ENCODE results near the gene TMPRSS9.

The TMPRSS9 gene

DNA sequence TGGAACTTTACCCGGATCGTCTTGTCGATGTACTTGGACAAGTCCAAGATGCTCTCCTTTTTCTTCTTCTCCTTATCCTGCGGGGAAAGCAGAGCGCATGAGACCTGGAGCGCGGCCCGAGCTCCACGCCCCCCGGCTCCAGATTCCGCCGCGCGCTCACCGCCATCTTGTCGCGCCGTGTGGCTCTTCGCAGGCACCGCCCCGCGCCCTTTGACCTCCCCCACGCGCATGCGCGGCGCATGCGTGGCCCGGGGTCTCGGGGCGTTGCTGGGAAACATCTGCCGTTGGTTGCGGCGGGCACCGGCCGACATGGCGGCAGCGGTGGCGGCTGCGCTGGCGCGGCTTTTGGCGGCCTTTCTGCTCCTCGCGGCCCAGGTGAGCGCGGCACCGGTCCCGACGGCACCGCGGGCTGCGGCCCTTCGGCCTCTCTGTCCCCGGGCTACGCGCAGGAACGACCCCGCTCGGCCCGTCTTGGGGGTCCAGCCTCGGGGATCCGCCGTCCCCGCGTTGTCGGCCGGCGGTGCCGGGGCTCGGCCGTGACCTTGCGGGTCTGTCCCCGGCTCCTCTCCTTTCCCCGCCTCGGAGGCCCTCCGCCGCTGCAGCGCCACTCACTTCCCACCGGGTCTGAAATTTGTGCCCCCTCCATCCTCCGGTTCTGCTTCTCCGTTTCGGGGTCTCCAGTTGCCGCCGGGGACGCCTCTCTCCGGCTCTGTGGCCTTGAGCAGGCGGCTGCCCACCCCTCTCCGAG, 31.5 kb upstream of the TMPRSS9 start, which contains the start of the genes LSM7 and SPPL2B:
Gene LSM7 (minus strand): TSS at position 186 of the 748 bp plus-strand sequence. CDS start 20 bp downstream, at position 166.
Gene SPPL2B (plus strand): TSS at position 284 of the 748 bp plus-strand sequence. CDS start 26 bp downstream, at position 310.
- in situ Hi-C loops (cut with MboI; ENCODE audit: low pct_unique_long_range_greater_than_20kb, low sequenced_read_pairs): no loop called here
- peak; percentile 89 for DNase-seq

DNA sequence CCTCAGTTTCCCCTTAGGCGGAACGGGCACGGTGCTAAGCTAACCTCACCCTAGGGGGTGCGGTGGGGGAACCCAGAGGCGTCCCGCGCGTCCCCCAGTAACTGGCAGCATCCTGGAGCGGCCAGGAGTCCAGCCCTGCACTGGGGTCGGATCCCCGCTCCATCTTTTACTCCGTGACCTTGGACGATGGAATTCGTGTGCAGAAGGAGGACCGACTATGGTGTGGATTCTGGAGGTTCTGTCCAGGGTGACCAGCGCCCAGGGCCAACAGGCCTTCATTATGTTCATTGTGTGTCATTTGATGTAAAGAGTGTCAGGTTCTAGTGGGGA, 31.0 kb upstream of the TMPRSS9 start:
- in situ Hi-C loops (cut with MboI; ENCODE audit: low pct_unique_long_range_greater_than_20kb, low sequenced_read_pairs): no loop called here
- DNase-seq: no peak

- in situ Hi-C loops (cut with MboI; ENCODE audit: low pct_unique_long_range_greater_than_20kb, low sequenced_read_pairs): no loop called here
- DNase-seq: no peak
Measured at GRCh38 chr19:2329501-2329916, 30.6 kb upstream of the TMPRSS9 start.

DNA sequence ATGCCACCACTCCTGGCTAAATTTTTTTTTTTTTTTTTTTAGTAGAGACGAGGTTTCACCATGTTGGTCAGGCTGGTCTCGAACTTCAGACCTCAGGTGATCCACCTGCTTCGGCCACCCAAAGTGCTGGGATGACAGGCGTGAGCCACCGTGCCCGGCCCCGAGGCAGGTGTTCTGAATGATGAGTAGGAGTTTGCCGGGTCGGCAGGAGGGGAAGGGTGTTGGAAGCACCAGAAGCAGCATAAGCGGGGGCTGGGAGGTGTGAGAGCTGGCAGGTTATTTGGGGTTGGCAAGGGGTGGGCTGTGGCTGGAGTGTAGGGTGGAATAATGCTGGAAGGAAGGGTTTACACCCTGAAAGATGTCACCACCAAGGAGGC, 29.8 kb upstream of the TMPRSS9 start:
- DNase-seq: no peak
- in situ Hi-C loops (cut with MboI; ENCODE audit: low pct_unique_long_range_greater_than_20kb, low sequenced_read_pairs): no loop called here

- DNase-seq: no peak
- in situ Hi-C loops (cut with MboI; ENCODE audit: low pct_unique_long_range_greater_than_20kb, low sequenced_read_pairs): no loop called here
Measured at GRCh38 chr19:2330632-2331284, 29.3 kb upstream of the TMPRSS9 start.

GRCh38 chr19:2331601-2332246, 28.3 kb upstream of the TMPRSS9 start:
- no peak for DNase-seq
- in situ Hi-C loops (cut with MboI; ENCODE audit: low pct_unique_long_range_greater_than_20kb, low sequenced_read_pairs): no loop called here

DNA sequence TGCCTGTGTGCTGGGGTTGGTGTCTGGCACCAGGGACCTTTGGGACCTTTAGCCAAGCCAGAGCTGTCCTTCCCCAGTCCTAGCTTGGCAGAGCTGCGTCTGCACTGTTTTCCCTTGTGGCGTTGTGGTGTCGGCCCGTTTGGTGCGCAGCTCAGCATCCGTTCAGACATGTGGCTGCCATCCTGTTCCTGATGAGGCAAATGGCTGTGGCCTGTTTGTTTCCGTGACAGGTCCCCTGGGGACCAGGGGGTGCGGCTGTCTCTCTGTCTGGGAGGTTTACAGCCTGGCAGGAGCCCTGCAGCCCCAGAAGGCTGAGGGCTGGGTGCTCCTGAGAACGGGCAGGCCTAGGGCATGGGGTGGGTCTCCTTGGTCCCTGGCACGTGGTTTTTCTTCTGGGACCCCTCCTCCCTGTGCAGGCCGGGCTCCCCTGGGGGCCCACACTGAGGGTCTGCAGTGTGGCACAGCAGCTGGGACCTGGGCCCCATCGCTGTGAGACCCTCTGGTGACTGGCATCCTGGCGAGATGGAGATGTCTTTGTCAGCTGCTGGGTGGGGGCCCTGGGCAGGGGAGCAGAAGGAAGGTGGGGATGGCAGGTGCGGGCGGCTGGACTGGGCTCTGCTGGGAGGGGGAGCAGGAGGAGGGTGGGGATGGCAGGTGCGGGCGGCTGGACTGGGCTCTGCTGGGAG, 27.6 kb upstream of the TMPRSS9 start:
- in situ Hi-C loops (cut with MboI; ENCODE audit: low pct_unique_long_range_greater_than_20kb, low sequenced_read_pairs): no loop called here

DNA sequence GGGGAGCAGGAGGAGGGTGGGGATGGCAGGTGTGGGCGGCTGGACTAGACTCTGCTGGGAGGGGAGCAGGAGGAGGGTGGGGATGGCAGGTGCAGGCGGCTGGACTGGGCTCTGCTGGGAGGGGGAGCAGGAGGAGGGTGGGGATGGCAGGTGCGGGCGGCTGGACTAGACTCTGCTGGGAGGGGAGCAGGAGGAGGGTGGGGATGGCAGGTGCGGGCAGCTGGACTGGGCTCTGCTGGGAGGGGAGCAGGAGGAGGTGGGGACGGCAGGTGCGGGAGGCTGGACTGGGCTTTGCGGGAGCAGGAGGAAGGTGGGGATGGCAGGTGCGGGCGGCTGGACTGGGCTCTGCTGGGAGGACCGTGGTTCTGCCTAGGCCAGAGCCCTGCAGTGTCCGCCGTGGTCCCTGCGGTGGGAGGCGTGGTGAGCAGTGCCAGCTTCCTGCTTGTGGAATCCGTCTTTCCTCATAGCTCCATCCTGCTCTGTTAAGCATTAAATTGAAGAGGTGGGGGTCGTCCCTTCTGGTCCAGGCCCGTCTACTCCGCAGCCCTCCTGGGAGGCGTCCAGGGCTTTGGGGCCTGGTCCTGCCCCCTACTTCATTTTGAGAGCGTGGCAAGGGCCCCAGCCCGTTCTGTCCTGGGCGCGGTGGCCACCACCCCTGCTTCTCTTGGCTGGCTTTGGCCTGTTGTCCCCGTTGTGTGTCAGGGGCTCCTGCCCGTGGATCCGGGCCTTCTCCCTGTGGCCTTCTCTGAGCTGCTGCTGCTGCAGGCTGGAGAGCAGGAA, 26.8 kb upstream of the TMPRSS9 start:
- in situ Hi-C loops (cut with MboI; ENCODE audit: low pct_unique_long_range_greater_than_20kb, low sequenced_read_pairs): no loop called here
- DNase-seq: no peak

More for the DNA sequence above, 27.6 kb upstream of the TMPRSS9 start:
- DNase-seq: no peak

- in situ Hi-C loops (cut with MboI; ENCODE audit: low pct_unique_long_range_greater_than_20kb, low sequenced_read_pairs): no loop called here
Measured at GRCh38 chr19:2333807-2334211, 26.3 kb upstream of the TMPRSS9 start.

GRCh38 chr19:2334426-2334825, 25.6 kb upstream of the TMPRSS9 start:
- in situ Hi-C loops (cut with MboI; ENCODE audit: low pct_unique_long_range_greater_than_20kb, low sequenced_read_pairs): no loop called here
- DNase-seq: no peak

More at GRCh38 chr19:2333807-2334211, 26.3 kb upstream of the TMPRSS9 start:
- DNase-seq: no peak

GRCh38 chr19:2334986-2335846, 24.8 kb upstream of the TMPRSS9 start:
- in situ Hi-C loops (cut with MboI; ENCODE audit: low pct_unique_long_range_greater_than_20kb, low sequenced_read_pairs): no loop called here
- DNase-seq: no peak

GRCh38 chr19:2335848-2336247, 24.2 kb upstream of the TMPRSS9 start:
- DNase-seq: no peak
- in situ Hi-C loops (cut with MboI; ENCODE audit: low pct_unique_long_range_greater_than_20kb, low sequenced_read_pairs): no loop called here

GRCh38 chr19:2336528-2337328, 23.3 kb upstream of the TMPRSS9 start:
- in situ Hi-C loops (cut with MboI; ENCODE audit: low pct_unique_long_range_greater_than_20kb, low sequenced_read_pairs): no loop called here
- no peak for DNase-seq

- in situ Hi-C loops (cut with MboI; ENCODE audit: low pct_unique_long_range_greater_than_20kb, low sequenced_read_pairs): no loop called here
- peak; percentile 26 for DNase-seq
Measured at GRCh38 chr19:2337329-2337707, 22.7 kb upstream of the TMPRSS9 start.

- in situ Hi-C loops (cut with MboI; ENCODE audit: low pct_unique_long_range_greater_than_20kb, low sequenced_read_pairs): no loop called here
- DNase-seq: no peak
Measured at GRCh38 chr19:2338055-2338615, 21.9 kb upstream of the TMPRSS9 start.

DNA sequence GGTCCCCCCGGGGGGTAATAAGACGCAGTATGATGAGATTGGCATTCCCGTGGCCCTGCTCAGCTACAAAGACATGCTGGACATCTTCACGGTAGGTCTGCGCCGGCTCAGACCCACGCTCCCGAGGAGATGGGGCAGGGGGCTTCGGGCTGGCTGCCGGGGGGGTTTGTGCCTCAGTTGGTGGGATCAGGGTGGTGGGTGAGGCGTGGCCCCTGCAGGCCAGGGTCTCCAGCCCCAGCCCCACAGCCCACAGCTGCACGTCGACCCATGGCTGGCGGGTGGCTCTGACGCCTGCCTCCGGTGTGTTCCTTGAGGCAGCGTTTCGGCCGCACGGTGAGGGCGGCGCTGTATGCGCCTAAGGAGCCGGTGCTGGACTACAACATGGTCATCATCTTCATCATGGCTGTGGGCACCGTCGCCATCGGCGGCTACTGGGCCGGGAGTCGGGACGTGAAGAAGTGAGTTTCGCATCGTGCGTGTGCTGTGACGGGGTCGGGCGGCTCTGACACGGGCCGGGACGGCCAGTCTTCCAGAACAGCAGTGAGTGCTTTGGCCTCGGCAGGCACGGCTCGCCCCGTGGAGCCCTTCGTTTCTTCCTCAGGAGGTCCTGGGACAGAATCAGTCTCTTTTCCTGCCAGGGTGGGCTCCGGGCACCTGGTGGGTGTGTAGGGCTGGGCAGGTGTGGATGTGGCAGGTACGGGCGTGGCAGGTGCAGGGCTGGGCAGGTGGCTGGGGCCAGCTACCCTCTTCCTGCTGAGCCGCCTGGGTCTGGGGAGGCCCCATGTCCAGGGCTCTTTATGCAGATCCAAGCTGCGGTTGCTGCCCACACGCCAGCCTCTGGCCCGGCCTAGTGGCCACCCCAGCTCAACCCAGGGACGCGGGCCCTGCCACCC, 21.1 kb upstream of the TMPRSS9 start:
- in situ Hi-C loops (cut with MboI; ENCODE audit: low pct_unique_long_range_greater_than_20kb, low sequenced_read_pairs): no loop called here
- DNase-seq: no peak
